ENCODE measurements around the gene CDC14A. TPM values are rescaled to one million over a fixed set of nuclear protein-coding genes. Genes with fewer than 3 reads are reported as not detected.

Gene CDC14A
- total RNA-seq, 2 donors from 2014 or later = 17.8 to 24.1 TPM

GRCh38 chr1:100511773-100512172, 159.5 kb downstream of the CDC14A start:
- no peaks in the 10 kb centered on the region for H3K9me3 Mint-ChIP-seq
- H3K27me3 Mint-ChIP-seq (ENCODE audit: low read depth) = no peaks in the 10 kb centered on the region
- H3K4me3 Mint-ChIP-seq = no peak overlapping the region
- no peaks in the 10 kb centered on the region for H3K4me1 Mint-ChIP-seq (ENCODE audit: low read depth)
- H3K27ac Mint-ChIP-seq = no peak overlapping the region
- no peak for DNase-seq
- ATAC-seq (replicated peaks in 1 of 2) = no peak
- H3K36me3 Mint-ChIP-seq (ENCODE audit: insufficient read depth in 2 of 2) = peaks cover 0 to 5% of the 10 kb centered on the region in 2 donors

- H3K4me1 Mint-ChIP-seq (ENCODE audit: low read depth) = no peaks in the 10 kb centered on the region
- H3K27me3 Mint-ChIP-seq (ENCODE audit: low read depth) = no peaks in the 10 kb centered on the region
- H3K36me3 Mint-ChIP-seq (ENCODE audit: insufficient read depth in 2 of 2) = peaks cover 0 to 5% of the 10 kb centered on the region in 2 donors
- no peak overlapping the region for H3K4me3 Mint-ChIP-seq
- DNase-seq = no peak
- H3K27ac Mint-ChIP-seq = no peak overlapping the region
- peak; percentile 43 to 44 for ATAC-seq (replicated peaks in 1 of 2)
- no peaks in the 10 kb centered on the region for H3K9me3 Mint-ChIP-seq
Observed at GRCh38 chr1:100512803-100513352, 160.6 kb downstream of the CDC14A start.

GRCh38 chr1:100516857-100517256, 164.6 kb downstream of the CDC14A start:
- no peak for DNase-seq
- peaks cover 0 to 4% of the 10 kb centered on the region in 2 donors for H3K36me3 Mint-ChIP-seq (ENCODE audit: insufficient read depth in 2 of 2)
- no peak overlapping the region for H3K4me3 Mint-ChIP-seq
- no peak overlapping the region for H3K27ac Mint-ChIP-seq
- H3K4me1 Mint-ChIP-seq (ENCODE audit: low read depth) = peaks cover 7% of the 10 kb centered on the region
- no peak for ATAC-seq (replicated peaks in 1 of 2)
- H3K27me3 Mint-ChIP-seq (ENCODE audit: low read depth) = no peaks in the 10 kb centered on the region
- H3K9me3 Mint-ChIP-seq = no peaks in the 10 kb centered on the region

- H3K27ac Mint-ChIP-seq = no peak overlapping the region
Observed at GRCh38 chr1:100517515-100517914, 165.2 kb downstream of the CDC14A start.

GRCh38 chr1:100518023-100518422, 165.7 kb downstream of the CDC14A start:
- H3K4me3 Mint-ChIP-seq = no peak overlapping the region
- DNase-seq (no peak), ATAC-seq (replicated peaks in 1 of 2) (no peak)
- H3K4me1 Mint-ChIP-seq (ENCODE audit: low read depth) = peaks cover 7% of the 10 kb centered on the region
- peaks cover 0 to 4% of the 10 kb centered on the region in 2 donors for H3K36me3 Mint-ChIP-seq (ENCODE audit: insufficient read depth in 2 of 2)
- H3K27ac Mint-ChIP-seq = no peak overlapping the region
- no peaks in the 10 kb centered on the region for H3K27me3 Mint-ChIP-seq (ENCODE audit: low read depth)
- H3K9me3 Mint-ChIP-seq = no peaks in the 10 kb centered on the region

More at GRCh38 chr1:100517515-100517914, 165.2 kb downstream of the CDC14A start:
- Mint-ChIP-seq H3K9me3 (no peaks in the 10 kb centered on the region), H3K36me3 (ENCODE audit: insufficient read depth in 2 of 2) (peaks cover 0 to 4% of the 10 kb centered on the region in 2 donors), H3K27me3 (ENCODE audit: low read depth) (no peaks in the 10 kb centered on the region), H3K4me1 (ENCODE audit: low read depth) (peaks cover 7% of the 10 kb centered on the region), H3K4me3 (no peak overlapping the region)
- DNase-seq (no peak), ATAC-seq (replicated peaks in 1 of 2) (no peak)

- DNase-seq = no peak
- Mint-ChIP-seq H3K4me3 (no peak overlapping the region), H3K9me3 (no peaks in the 10 kb centered on the region), H3K27ac (no peak overlapping the region), H3K36me3 (ENCODE audit: insufficient read depth in 2 of 2) (peaks cover 0 to 4% of the 10 kb centered on the region in 2 donors), H3K27me3 (ENCODE audit: low read depth) (no peaks in the 10 kb centered on the region), H3K4me1 (ENCODE audit: low read depth) (peaks cover 7% of the 10 kb centered on the region)
- ATAC-seq (replicated peaks in 1 of 2) = no peak
Observed at GRCh38 chr1:100523038-100523652, 170.8 kb downstream of the CDC14A start.

- ATAC-seq (replicated peaks in 1 of 2) = no peak
- no peak overlapping the region for H3K27ac Mint-ChIP-seq
- DNase-seq = no peak
- H3K36me3 Mint-ChIP-seq (ENCODE audit: insufficient read depth in 2 of 2) = peaks cover 0 to 4% of the 10 kb centered on the region in 2 donors
- no peaks in the 10 kb centered on the region for H3K9me3 Mint-ChIP-seq
- no peak overlapping the region for H3K4me3 Mint-ChIP-seq
- H3K27me3 Mint-ChIP-seq (ENCODE audit: low read depth) = no peaks in the 10 kb centered on the region
- no peaks in the 10 kb centered on the region for H3K4me1 Mint-ChIP-seq (ENCODE audit: low read depth)
Observed at GRCh38 chr1:100524355-100524754, 172.0 kb downstream of the CDC14A start.

GRCh38 chr1:100526894-100527293, 174.6 kb downstream of the CDC14A start:
- Mint-ChIP-seq H3K27me3 (ENCODE audit: low read depth) (no peaks in the 10 kb centered on the region), H3K9me3 (no peaks in the 10 kb centered on the region), H3K36me3 (ENCODE audit: insufficient read depth in 2 of 2) (no peaks in the 10 kb centered on the region), H3K27ac (no peak overlapping the region), H3K4me3 (no peak overlapping the region), H3K4me1 (ENCODE audit: low read depth) (peaks cover 15% of the 10 kb centered on the region)
- DNase-seq (no peak), ATAC-seq (replicated peaks in 1 of 2) (no peak)

GRCh38 chr1:100528871-100529270, 176.6 kb downstream of the CDC14A start:
- no peaks in the 10 kb centered on the region for H3K9me3 Mint-ChIP-seq
- H3K4me1 Mint-ChIP-seq (ENCODE audit: low read depth) = peaks cover 25% of the 10 kb centered on the region
- DNase-seq = no peak
- H3K27me3 Mint-ChIP-seq (ENCODE audit: low read depth) = no peaks in the 10 kb centered on the region
- no peaks in the 10 kb centered on the region for H3K36me3 Mint-ChIP-seq (ENCODE audit: insufficient read depth in 2 of 2)
- no peak for ATAC-seq (replicated peaks in 1 of 2)
- H3K27ac Mint-ChIP-seq = no peak overlapping the region
- H3K4me3 Mint-ChIP-seq = no peak overlapping the region

GRCh38 chr1:100530141-100530540, 177.8 kb downstream of the CDC14A start:
- no peak for DNase-seq
- H3K4me3 Mint-ChIP-seq = no peak overlapping the region
- no peaks in the 10 kb centered on the region for H3K9me3 Mint-ChIP-seq
- H3K27ac Mint-ChIP-seq = no peak overlapping the region
- peaks cover 28% of the 10 kb centered on the region for H3K4me1 Mint-ChIP-seq (ENCODE audit: low read depth)
- H3K27me3 Mint-ChIP-seq (ENCODE audit: low read depth) = peaks cover 6% of the 10 kb centered on the region
- H3K36me3 Mint-ChIP-seq (ENCODE audit: insufficient read depth in 2 of 2) = no peaks in the 10 kb centered on the region
- no peak for ATAC-seq (replicated peaks in 1 of 2)

- no peaks in the 10 kb centered on the region for H3K9me3 Mint-ChIP-seq
- peaks cover 15% of the 10 kb centered on the region for H3K27me3 Mint-ChIP-seq (ENCODE audit: low read depth)
- H3K4me1 Mint-ChIP-seq (ENCODE audit: low read depth) = peaks cover 36% of the 10 kb centered on the region
- peak overlapping the region in 1 of 2 donors; percentile 33 for H3K4me3 Mint-ChIP-seq
- peak overlapping the region; percentile 70 for H3K27ac Mint-ChIP-seq
- ATAC-seq (replicated peaks in 1 of 2) (peak; percentile 92 to 97), DNase-seq (peak; percentile 23 to 40)
- no peaks in the 10 kb centered on the region for H3K36me3 Mint-ChIP-seq (ENCODE audit: insufficient read depth in 2 of 2)
Observed at GRCh38 chr1:100530880-100531487, 178.7 kb downstream of the CDC14A start.

GRCh38 chr1:100532645-100533044, 180.3 kb downstream of the CDC14A start:
- H3K4me1 Mint-ChIP-seq (ENCODE audit: low read depth) = peaks cover 42% of the 10 kb centered on the region

GRCh38 chr1:100535264-100535663, 183.0 kb downstream of the CDC14A start:
- Mint-ChIP-seq H3K9me3 (no peaks in the 10 kb centered on the region), H3K27ac (no peak overlapping the region)

More at GRCh38 chr1:100532645-100533044, 180.3 kb downstream of the CDC14A start:
- Mint-ChIP-seq H3K27me3 (ENCODE audit: low read depth) (peaks cover 31% of the 10 kb centered on the region), H3K36me3 (ENCODE audit: insufficient read depth in 2 of 2) (no peaks in the 10 kb centered on the region), H3K9me3 (no peaks in the 10 kb centered on the region), H3K4me3 (no peak overlapping the region), H3K27ac (no peak overlapping the region)
- DNase-seq (no peak), ATAC-seq (replicated peaks in 1 of 2) (no peak)

More at GRCh38 chr1:100535264-100535663, 183.0 kb downstream of the CDC14A start:
- Mint-ChIP-seq H3K4me3 (no peak overlapping the region), H3K4me1 (ENCODE audit: low read depth) (peaks cover 42% of the 10 kb centered on the region), H3K27me3 (ENCODE audit: low read depth) (peaks cover 48% of the 10 kb centered on the region), H3K36me3 (ENCODE audit: insufficient read depth in 2 of 2) (no peaks in the 10 kb centered on the region)
- DNase-seq (no peak), ATAC-seq (replicated peaks in 1 of 2) (no peak)
